GM19468 (cell line): ENCODE measurements around the gene GLS2.
"Not testable (repeated sequence)": the region's sequence is repeated elsewhere in the genome, so short reads cannot be mapped to it uniquely, and the experiment has no call there.

ENCODE experiments used
- ATAC-seq: cut with Tn5 transposase; IDR thresholded peaks from one replicate; pipeline ENCODE4 v1.9.1; 2021; ENCODE audit warnings: mild to moderate bottlenecking, moderate library complexity, moderate number of reproducible peaks; ENCODE audit not compliant: unreplicated experiment; ENCODE audit errors: extremely low read depth

GLS2 gene

DNA sequence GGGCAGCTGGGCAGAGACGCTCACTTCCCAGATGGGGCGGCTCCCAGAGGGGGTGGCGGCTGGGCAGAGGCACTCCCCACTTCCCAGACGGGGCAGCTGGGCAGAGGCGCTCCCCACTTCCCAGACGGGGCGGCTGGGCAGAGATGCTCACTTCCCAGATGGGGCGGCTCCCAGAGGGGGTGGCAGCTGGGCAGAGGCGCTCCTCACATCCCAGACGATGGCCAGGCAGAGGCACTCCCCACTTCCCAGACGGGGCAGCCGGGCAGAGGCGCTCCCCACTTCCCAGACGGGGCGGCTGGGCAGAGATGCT, 6.1 kb upstream of the GLS2 start:
- not testable (repeated sequence) for ATAC-seq

DNA sequence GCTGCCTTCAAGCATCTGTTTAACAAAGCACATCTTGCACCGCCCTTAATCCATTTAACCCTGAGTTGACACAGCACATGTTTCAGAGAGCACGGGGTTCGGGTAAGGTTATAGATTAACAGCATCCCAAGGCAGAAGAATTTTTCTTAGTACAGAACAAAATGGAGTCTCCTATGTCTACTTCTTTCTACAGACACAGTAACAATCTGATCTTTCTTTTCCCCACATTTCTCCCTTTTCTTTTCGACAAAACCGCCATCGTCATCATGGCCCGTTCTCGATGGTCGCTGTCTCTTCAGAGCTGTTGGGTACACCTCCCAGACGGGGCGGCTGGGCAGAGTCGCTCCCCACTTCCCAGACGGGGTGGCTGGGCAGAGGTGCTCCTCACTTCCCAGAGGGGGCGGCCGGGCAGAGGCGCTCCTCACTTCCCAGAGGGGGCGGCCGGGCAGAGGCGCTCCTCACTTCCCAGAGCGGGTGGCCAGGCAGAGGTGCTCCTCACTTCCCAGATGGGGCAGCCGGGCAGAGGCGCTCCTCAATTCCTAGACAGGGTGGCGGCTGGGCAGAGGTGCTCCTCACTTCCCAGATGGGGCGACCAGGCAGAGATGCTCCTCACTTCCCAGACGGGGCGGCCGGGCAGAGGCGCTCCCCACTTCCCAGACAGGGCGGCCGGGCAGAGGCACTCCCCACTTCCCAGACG, 5.6 kb upstream of the GLS2 start:
- ATAC-seq, result not testable (repeated sequence)

DNA sequence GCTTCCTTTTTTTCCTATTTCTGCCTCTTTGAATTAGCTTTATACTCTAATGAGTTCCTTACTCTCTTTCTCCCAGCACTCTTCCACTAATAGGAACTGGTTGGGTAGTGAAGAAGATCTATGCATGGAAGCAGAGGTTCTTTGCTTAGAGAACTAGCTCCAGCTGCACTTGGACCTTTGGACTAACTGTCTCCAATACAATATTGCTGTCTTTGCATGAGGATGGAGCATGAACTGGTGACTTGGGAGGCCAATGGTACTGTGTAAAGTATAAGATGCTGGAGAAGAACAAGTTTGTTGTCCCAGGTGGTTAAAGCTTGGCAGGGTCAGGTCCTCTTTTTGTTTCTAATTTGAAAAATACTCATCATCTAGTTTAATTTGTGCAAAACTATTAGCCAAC, 2.4 kb upstream of the GLS2 start:
- ATAC-seq, result no peak

DNA sequence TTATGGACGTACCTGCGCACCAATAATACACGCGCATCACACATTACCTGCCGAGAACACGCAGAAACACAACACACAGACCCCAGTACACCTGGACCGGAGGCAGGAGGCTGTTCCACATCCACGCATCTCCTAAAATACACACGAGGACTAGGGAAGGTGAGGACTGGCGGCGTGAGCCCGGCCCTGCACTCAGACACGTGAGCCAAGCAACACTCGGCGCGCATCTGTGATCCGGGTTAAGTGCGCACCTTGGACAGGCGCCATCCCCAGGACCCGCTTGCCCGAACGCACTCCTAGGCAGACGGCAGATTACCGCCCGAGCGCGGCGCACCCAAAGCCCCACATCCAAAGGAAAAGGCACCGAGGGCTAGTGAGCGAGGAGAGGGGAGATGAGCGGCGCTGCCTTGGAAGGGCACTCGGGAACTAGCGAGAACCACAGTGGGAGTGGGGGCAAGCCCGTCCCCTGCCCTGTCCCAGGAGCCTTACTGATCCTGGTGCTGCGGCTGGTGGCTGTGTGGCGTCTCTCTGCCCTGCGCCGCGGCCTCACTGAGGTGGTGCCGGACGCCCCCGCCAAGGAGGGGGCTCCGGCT, 417 bp downstream of the GLS2 start:
- ATAC-seq, result no peak

DNA sequence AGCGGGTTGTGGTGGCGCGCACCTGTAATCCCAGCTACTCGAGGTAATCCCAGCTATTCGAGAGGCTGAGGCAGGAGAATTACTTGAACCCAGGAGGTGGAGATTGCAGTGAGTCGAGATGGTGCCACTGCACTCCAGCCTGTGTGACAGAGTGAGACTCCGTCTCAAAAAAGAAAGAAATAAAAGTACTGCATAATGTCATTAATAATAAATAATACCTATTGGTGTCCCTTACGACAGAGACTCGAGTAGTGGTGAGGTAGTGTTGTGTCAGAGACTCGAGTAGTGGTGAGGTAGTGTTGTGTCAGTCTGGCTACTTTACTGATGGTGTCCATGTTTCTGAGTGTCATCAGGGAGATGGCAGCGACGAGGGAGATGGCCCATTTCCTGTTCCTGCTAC, 1.3 kb downstream of the GLS2 start:
- ATAC-seq, result no peak

DNA sequence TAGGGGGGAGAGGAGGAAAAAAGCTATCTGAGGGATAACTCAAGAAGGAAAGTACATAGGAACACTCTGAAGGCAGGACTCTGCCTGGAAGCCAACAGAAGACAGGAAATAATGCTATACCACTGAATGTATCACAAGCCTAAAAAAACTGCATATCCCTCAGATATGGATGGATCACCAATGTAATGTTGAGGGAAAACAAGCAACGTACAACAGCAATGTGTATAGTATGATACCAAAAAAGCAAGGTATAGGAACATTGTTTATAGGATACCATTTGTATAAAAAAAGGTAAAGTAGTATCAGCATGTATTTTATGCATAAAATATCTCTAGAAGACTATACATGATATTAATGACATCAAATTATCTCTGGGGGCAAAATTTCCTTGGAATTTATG, 3.4 kb downstream of the GLS2 start:
- ATAC-seq, result no peak

DNA sequence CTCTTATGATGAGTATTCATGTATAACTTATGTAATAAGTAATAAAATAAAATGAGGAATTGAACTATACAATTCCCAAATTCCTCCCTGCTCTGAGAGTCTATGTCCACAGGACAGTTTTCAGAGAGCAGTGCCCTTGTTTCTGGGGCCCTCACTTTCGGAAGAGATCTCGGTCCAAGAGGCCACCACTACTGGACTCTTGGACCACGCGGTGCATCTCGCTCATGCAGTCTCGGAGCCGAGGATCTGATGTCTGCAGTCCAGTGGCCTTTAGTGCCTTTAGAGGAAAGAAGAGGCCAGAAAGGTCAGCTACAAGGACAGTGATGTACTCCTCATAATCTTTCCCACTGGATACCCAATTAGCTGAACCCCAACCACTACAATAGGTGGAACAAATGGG, 8.3 kb downstream of the GLS2 start:
- no peak for ATAC-seq

DNA sequence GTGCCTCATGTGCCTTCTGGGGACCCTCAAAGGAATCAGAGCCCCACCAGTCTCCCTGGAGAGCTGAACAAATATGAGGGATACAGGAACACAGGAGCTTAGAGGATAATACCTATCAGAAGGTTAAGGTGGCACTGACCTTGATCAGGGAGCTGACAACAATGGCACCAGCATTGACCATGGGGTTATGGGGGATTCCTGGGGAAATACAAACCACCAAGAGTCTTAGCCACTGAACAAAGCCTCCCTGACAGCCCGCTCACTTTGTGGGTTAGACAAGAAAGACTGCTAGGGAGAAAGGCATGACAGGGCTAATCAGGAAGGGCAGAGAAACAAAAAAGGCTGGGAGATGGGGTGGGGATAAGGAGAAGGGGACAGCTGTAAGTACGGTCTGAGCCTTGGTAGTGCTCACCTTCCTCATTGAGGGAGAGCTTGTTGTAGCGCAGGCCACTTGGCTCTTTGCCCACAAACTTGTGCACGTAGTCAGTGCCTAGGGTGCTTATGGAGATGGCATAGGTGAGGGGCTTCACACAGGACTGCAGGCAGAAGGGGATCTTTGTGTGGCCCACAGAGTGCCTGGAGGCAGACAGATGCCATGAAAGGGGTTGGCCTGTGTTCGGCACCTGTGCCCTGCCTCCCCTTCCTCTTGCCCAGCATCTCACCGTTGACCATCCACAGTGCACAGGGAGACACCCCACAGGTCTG, 10.3 kb downstream of the GLS2 start:
- ATAC-seq, result no peak

DNA sequence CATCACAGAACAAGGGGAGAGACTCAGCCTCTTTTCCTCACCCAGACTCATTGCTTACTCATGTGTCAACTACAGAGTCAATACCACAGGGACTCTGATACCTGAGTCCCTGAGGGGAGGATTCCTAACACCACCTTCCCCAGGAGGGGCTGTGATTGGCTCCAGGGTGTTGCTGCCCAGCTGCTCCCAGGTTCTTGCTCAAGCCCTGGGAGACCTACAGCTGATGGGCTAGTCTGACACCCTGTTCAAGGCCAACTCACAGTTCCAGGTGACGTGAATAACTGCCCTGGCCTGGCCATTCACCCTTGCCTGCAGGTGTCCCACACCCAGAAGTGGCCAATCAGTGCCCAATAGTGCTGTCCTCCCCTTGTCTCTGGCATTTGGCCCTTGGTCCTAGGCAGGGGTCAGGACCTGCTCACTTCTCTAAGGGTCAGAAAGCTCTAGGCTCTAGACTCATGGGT, 11.0 kb downstream of the GLS2 start:
- no peak for ATAC-seq

DNA sequence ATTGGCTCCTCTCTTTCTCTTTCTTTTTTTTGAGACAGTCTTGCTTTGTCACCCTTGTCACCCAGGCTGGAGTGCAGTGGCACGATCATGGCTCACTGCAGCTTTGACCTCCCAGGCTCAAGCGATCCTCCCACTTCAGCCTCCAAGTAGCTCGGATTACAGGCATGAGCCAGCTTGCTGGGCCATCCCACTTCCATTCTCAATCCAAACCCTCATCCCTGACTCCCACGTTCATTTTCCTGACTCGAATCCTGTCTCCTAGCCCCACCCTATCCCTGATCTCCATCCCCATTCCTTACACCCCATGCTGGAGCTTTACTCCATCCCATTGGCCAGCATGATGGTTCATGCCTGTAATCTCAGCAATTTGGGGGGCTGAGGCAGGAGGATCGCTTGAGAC, 11.8 kb downstream of the GLS2 start:
- ATAC-seq, result no peak

DNA sequence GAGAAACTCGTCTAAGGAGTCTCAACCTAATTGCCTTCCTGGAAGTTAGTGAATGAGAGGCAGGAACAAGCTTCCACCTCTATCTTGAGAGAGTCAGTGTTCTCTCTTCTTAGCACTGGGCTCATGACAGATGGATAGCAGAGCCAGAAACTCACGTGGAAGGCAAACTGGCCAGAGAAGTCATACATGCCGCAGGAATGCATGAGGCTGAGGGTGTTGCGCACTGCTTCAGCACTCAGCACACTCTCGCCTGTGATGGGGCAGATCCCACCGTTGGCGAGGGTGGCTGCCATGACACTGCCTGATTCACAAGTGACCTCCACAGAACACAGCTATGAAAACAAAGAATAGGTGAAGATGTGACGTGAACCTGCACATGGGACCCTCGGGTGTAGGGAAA, 13.6 kb downstream of the GLS2 start:
- no peak for ATAC-seq

DNA sequence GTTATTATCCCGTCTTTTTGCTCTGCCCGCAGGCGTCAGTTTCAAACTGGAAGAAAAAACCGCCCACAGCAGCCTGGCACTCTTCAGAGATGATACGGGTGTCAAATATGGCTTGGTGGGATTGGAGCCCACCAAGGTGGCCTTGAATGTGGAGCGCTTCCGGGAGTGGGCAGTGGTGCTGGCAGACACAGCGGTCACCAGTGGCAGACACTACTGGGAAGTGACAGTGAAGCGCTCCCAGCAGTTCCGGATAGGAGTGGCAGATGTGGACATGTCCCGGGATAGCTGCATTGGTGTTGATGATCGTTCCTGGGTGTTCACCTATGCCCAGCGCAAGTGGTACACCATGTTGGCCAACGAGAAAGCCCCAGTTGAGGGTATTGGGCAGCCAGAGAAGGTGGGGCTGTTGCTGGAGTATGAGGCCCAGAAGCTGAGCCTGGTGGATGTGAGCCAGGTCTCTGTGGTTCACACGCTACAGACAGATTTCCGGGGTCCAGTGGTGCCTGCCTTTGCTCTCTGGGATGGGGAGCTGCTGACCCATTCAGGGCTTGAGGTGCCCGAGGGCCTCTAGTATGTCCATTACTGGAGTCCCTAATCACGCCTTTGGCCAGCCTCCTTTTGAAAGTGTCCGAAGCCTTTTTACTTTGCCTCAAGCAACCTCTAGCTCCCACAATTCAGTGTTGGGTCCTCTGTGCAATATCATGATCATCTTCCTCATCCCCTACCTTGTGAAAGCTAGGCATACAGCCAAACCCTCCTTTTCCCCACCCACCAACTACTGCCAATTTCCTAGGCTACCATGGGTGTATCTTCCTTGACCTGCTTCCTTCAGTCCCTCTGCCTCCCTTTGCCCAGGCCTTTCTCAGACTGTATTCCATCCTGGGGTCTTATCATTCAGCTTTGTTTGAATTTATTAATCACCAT, 18.7 kb downstream of the GLS2 start:
- ATAC-seq, result no peak

DNA sequence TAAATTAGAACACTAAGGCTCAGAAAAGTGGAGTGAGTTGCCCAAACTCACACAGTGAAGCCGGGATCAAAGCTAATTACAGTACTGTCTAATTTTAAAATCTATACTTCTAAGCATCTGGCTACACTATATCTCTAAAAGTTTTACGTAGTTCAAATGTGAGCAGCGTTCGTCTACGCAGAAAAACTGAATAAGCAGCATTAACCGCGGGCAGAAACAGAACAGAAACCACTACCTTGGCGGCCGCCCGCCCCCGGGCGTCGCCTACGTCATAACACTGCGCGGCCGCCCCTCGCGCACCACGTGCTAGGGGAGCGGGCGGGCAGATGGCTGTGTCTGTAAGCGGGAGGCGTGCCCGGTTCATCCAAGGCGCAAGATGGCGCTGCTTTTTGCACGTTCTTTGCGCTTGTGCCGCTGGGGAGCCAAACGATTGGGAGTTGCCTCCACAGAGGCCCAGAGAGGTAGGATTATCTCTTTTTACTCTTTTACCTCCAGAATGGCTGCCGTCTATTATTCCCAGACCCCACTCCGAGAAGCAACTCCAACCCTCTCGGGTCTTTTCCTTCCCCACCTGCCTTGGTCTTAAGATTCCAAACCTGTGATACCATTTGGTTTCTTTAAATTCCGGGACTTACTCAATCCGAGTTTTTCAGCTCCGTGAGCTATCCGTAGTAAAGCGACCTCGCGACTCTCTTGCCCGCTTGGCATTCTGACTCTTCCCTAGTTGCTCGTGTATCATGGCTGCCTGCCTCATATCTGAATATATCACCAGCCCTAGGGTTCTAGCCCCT, 19.6 kb downstream of the GLS2 start, which contains the start of gene SPRYD4:
Gene SPRYD4 (plus strand): TSS at position 363 of the 791 bp plus-strand sequence. CDS start 14 bp downstream, at position 377.
- peak; percentile 53 for ATAC-seq

DNA sequence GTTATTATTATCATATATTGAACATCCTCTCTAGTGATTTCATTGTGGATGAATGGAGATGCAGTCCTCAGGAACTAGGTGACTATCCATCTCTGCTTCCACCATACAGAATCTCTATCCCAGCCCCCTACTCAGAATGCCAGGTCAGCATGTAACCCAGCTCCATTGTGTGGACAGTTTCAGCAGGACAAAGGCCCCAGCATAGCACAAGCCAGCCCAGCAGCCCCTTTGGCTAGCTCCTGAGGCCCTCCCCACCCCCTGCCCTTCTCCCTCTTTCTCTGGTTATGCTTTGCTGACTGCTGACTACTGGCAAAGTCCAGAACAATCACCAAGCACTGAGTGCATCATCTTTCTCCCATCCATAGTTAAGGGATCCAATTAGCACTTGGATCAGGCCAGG, 25.4 kb downstream of the GLS2 start:
- ATAC-seq, result no peak

DNA sequence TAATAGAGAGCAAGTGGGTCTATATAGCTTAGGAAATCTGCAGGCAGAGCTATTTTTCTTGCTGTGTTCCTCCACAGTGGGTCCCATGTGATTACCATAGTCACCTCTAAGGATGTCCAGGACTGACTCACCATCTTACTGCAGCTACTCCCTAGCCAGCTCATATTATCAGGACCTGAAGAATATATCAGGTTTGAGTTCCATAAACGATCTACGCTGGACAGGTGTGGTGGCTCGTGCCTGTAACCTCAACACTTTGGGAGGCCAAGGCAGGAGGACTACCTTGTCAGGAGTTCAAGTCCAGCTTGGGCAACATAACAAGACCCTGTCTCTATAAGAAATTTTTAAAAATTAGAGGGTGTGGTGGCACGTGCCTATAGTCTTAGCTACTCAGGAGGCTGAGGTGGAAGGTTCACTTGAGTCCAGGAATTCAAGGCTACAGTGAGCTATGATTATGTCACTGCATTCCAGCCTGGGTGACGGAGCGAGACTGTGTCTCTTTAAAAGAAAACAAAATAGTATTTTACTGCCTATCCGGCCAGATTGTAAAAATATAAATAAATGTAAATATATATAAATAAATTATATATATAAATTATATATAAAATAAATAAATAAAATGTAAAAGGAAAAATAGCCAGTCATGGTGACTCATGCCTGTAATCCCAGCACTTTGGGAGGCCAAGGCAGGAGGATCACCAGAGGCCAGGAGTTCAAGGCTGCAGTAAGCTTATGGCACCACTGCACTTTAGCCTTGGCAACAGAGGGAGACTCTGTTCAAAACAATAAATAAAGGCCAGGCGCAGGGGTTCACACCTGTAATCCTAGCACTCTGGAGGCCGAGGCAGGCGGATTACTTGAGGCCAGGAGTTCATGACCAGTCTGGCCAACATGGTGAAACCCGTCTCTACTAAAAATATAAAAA, 26.5 kb downstream of the GLS2 start:
- no peak for ATAC-seq

DNA sequence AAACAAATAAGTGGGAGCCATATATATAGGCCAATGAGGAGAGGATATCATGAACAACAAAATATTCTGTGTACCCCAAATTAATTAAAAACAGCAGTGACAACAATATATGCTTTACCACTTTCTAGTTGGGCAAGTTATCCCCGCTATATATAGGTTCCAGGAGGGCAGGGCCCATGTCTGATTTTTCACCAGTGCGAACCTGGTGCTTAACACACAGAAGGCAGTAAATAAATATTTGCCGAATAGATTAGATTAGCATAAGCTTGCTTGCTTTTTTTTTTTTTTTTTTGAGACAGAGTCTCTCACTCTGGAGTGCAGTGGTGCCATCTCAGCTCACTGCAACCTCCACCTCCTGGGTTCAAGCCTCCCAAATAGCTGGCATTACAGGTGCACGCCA, 30.1 kb downstream of the GLS2 start:
- ATAC-seq, result no peak

DNA sequence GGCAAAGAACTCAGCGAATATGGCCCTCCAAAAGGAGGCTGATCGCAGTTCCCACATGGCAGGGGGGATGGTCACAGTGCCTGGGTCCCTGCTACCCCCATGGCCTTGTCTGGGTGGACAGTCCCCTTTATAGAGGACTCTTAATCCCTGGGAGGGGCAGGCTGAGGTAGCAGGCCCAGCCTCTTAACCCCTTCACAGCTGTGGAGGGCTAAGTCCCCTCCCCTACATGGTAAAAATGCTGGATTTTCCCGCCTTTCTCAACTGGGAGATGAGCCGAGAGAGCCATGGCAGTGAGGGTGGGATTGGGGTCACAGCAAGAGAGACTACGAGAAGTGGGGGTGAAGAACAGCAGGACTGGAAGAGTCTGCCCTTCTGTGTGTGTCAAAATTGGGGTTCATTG, 33.4 kb downstream of the GLS2 start, which contains the start of gene MIP:
Gene MIP (minus strand): TSS at position 101 of the 400 bp plus-strand sequence. CDS start 44 bp downstream, at position 57.
- no peak for ATAC-seq

DNA sequence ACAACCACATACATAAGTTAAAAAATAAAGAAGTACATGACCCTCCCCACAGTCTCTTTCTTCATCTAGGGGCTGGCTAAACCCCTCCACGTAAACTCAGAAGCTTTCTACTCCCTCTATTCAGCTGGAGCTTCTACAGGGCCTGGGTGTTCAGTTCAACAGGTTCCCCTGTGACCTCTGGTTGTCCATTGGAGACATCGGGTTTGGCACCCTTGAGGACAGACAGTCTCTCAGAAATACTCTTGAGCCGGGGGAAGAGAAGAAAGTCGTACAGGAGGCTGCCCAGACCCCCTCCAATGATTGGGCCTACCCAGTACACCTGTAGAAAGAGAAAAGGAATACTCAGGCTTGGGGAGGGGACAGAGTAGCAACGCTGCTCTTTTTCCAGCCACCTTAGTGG, 36.8 kb downstream of the GLS2 start:
- no peak for ATAC-seq

DNA sequence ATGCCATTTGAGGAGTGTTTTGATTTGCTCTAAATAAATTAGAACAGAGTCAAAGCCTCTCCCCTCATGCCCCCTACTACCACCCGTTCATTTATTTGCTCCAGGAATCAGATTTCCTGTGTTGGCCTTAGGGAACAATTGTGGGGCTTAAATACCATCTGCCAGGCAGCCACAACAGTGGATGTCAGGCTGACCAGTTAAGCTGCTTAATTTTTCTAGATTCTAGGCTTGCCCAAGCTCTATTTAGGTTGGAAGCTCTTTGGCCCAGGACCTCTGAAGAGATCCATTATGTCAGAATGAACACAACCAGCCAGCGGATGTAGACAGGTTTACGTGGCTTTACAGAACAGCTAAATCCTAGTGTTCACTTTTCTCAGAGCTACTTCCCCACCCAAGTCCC, 37.7 kb downstream of the GLS2 start:
- no peak for ATAC-seq
